HG03342 (cell line): ENCODE measurements around the gene PNKD.

ENCODE experiments used
- ATAC-seq: cut with Tn5 transposase; IDR thresholded peaks from one replicate; pipeline ENCODE4 v1.9.1; 2021; ENCODE audit warnings: mild to moderate bottlenecking, moderate library complexity; ENCODE audit not compliant: unreplicated experiment

Gene PNKD

DNA sequence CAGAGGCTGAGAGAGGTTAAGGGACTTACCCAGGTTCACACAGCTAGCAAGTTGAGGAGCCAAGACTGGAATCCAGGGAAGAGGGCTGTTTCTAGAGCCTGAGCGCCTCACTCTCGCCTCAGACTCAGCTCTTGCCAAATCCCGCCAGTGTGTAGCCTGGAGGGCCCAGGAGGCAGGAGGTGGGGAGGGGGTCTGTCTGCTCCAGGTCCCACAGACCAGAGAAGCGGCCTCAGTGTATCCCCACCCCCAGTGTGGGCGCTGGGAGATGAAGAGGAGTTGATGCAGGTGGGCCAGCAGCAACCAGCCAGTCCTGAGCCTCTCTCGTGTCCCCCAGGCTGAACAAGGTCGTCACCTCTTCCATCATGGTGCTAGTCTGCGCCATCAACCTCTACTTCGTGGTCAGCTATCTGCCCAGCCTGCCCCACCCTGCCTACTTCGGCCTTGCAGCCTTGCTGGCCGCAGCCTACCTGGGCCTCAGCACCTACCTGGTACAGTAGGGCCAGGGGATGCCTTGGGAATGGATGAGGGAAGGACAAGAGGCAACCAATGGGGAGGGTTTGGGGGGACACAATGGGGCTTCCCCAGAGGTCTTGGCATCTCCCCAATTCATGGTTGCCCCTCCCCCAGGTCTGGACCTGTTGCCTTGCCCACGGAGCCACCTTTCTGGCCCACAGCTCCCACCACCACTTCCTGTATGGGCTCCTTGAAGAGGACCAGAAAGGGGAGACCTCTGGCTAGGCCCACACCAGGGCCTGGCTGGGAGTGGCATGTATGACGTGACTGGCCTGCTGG is 124.2 kb downstream of the PNKD start:
- ATAC-seq: no peak

- ATAC-seq: no peak
Measured at GRCh38 chr2:218395090-218395444, 124.7 kb downstream of the PNKD start.

- ATAC-seq: no peak
Measured at GRCh38 chr2:218395456-218395825, 125.1 kb downstream of the PNKD start.

DNA sequence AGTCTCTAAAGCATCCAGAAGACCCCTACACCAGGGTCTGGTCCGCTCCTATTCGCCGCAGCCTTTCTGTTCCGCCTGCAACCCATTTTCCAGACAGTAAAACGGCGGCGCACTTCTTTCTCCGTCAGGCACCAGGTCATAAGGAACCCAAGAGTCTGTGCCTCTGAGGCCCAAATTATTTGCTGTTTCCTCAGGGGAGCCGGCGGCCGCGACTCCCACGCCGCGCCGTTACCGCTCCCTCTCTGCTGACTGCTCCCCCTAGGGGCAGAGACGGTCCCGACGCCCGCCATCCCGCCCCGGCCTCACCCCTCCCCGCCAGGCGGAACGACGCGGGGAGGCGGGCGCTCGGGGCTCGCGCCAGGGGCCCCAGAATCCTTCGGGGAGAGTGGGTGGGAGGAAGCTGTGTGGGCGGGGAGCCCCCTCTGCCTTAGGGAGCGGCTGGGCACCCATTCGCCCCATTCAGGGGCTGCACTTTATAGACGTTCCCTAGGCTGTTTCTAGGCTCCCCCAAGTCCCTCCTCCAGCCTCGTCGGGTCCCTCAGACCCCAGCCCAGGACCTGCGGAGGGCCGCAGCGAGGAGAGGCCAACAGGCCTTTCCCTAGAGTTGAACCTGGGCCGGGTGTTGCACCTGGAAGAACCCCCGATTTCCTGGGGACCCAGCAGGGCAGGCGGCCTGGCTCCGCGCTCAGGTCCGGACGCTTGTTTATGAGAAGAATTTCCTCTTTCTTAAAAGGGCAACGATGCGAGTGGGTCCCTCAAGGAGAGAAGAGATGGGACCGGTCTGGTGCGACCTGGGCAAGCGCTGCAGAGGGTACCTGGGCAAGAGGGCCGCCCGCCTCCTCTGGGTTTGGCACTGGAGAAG is 125.7 kb downstream of the PNKD start:
- ATAC-seq: peak; percentile 48
